Prostate gland (tissue), 2 donors: ENCODE measurements around the gene PLCB2. TPM values are rescaled to one million over a fixed set of nuclear protein-coding genes. Genes with fewer than 3 reads are reported as not detected.

Source experiments
- DNase-seq: peaks from one replicate; pipeline ENCODE4 v3.0.0-alpha.2; 2019; ENCODE audit warnings: low spot score
- H3K27ac ChIP-seq, 2 donors: fragments of 200-600 bp; sonication (generic); 2 replicates each; pipeline ENCODE4 v1.5.1; 2017 to 2019
- H3K27me3 ChIP-seq: fragments of 200-600 bp; sonication (generic); replicated peaks from 2 replicates; pipeline ENCODE4 v1.5.1; 2019; ENCODE audit not compliant: insufficient read depth
- H3K36me3 ChIP-seq, 2 donors: fragments of 200-600 bp; sonication (generic); 1 replicate in 1 of 2; 2 replicates in 1 of 2; pipeline versions ENCODE4 v1.5.1 to v1.8.1; 2017 to 2019
- H3K4me1 ChIP-seq: fragments of 200-600 bp; sonication (generic); replicated peaks from 2 replicates; pipeline ENCODE4 v1.5.1; 2019
- H3K4me3 ChIP-seq, 2 donors: fragments of 200-600 bp; sonication (generic); 2 replicates each; pipeline ENCODE4 v1.5.1; 2017 to 2019
- H3K9me3 ChIP-seq: fragments of 200-600 bp; sonication (generic); 2 replicates; pipeline ENCODE4 v1.5.1; 2017
- CTCF ChIP-seq, 4 experiments: fragments of 200-600 bp in 2 of 4; fragments of 450-650 bp in 2 of 4; sonication (generic) in 2 of 4; IDR thresholded peaks; 1 replicate in 3 of 4; 2 replicates in 1 of 4; pipeline ENCODE4 v1.5.1; 2016 to 2019; ENCODE audit warnings: antibody characterized with exemption in 4 of 4, mild to moderate bottlenecking in 2 of 4, moderate library complexity in 2 of 4
- POLR2A ChIP-seq: fragments of 450-650 bp; IDR thresholded peaks from one replicate; pipeline ENCODE4 v1.6.1; 2016; ENCODE audit warnings: antibody characterized with exemption, mild to moderate bottlenecking
- POLR2AphosphoS5 ChIP-seq: sonication (generic); formaldehyde crosslinking; IDR thresholded peaks from one replicate; pipeline ENCODE4 v1.6.1; 2017; ENCODE audit warnings: antibody characterized with exemption
- WGBS: methylation state at CpG from one replicate; pipeline ENCODE4 v1.1.5; 2018; 5-methylcytosine and 5-hydroxymethylcytosine counted together
- intact Hi-C: fragments of 100-400 bp; cut with DNase I; formaldehyde crosslinking; loops from one replicate; pipeline ENCODE4 v1.14.2; 2022
- total RNA-seq, 2 donors: library from RNA; depleted of rRNA; stranded (reverse); fragments of >200 nt; gene quantifications; one replicate each; pipeline ENCODE4 v1.1.0, GENCODE V29; 2016

PLCB2 gene
- total RNA-seq, 2 donors from 2014 or later = 1.5 to 13.0 TPM

- Histone ChIP-seq H3K9me3 (no peaks in the 10 kb centered on the region), H3K4me3 (no peak overlapping the region), H3K27me3 (no peaks in the 10 kb centered on the region), H3K36me3 (no peaks in the 10 kb centered on the region), H3K4me1 (no peaks in the 10 kb centered on the region), H3K27ac (no peak overlapping the region)
- WGBS = 93% methylated on average over 17 of the region's 17 CpGs
- DNase-seq = no peak
- intact Hi-C loops = no loop called here
- TF ChIP-seq CTCF (IDR thresholded peaks at IDR 0.05) (no peak), POLR2A (no peak), POLR2AphosphoS5 (no peak)
These were observed 9.4 kb downstream of the PLCB2 start for GRCh38 chr15:40298216-40298935.

GRCh38 chr15:40297356-40297755 lies 10.4 kb downstream of the PLCB2 start:
- no peak for DNase-seq

GRCh38 chr15:40296561-40297230 lies 11.0 kb downstream of the PLCB2 start:
- TF ChIP-seq POLR2AphosphoS5 = no peak
- no peak for TF ChIP-seq POLR2A

More at GRCh38 chr15:40297356-40297755, 10.4 kb downstream of the PLCB2 start:
- H3K27ac ChIP-seq = no peak overlapping the region
- H3K36me3 ChIP-seq = no peaks in the 10 kb centered on the region
- H3K9me3 ChIP-seq = no peaks in the 10 kb centered on the region
- WGBS = 95% methylated on average over 10 of the region's 10 CpGs
- intact Hi-C loops = no loop called here
- no peaks in the 10 kb centered on the region for H3K27me3 ChIP-seq
- no peak for TF ChIP-seq POLR2AphosphoS5
- no peak for TF ChIP-seq POLR2A
- no peak for TF ChIP-seq CTCF (IDR thresholded peaks at IDR 0.05)
- no peaks in the 10 kb centered on the region for H3K4me1 ChIP-seq
- no peak overlapping the region for H3K4me3 ChIP-seq

GRCh38 chr15:40295877-40296560 lies 11.7 kb downstream of the PLCB2 start:
- TF ChIP-seq POLR2AphosphoS5 (no peak), CTCF (IDR thresholded peaks at IDR 0.05) (no peak), POLR2A (no peak)
- intact Hi-C loops = no loop called here
- H3K36me3 ChIP-seq = no peaks in the 10 kb centered on the region
- H3K9me3 ChIP-seq = no peaks in the 10 kb centered on the region
- H3K4me3 ChIP-seq = no peak overlapping the region
- no peak for DNase-seq
- no peaks in the 10 kb centered on the region for H3K27me3 ChIP-seq
- H3K27ac ChIP-seq = no peak overlapping the region
- no peaks in the 10 kb centered on the region for H3K4me1 ChIP-seq
- WGBS = 62% methylated on average over 12 of the region's 12 CpGs

More at GRCh38 chr15:40296561-40297230, 11.0 kb downstream of the PLCB2 start:
- intact Hi-C loops = no loop called here
- Histone ChIP-seq H3K9me3 (no peaks in the 10 kb centered on the region), H3K27me3 (no peaks in the 10 kb centered on the region), H3K4me1 (no peaks in the 10 kb centered on the region), H3K4me3 (no peak overlapping the region), H3K27ac (no peak overlapping the region), H3K36me3 (no peaks in the 10 kb centered on the region)
- DNase-seq = no peak
- 69% methylated on average over 5 of the region's 5 CpGs for WGBS

- intact Hi-C loops = no loop called here
- no peaks in the 10 kb centered on the region for H3K9me3 ChIP-seq
- TF ChIP-seq POLR2A (no peak), POLR2AphosphoS5 (no peak), CTCF (IDR thresholded peaks at IDR 0.05) (no peak)
- WGBS = 86% methylated on average over 1 of the region's 1 CpG
- H3K4me3 ChIP-seq = no peak overlapping the region
- no peak for DNase-seq
- no peaks in the 10 kb centered on the region for H3K36me3 ChIP-seq
- H3K27me3 ChIP-seq = no peaks in the 10 kb centered on the region
- H3K4me1 ChIP-seq = no peaks in the 10 kb centered on the region
- no peak overlapping the region for H3K27ac ChIP-seq
These were observed 12.4 kb downstream of the PLCB2 start for GRCh38 chr15:40295297-40295696.
